HG03457 (cell line): ENCODE measurements around the gene PTGES2.
"Not testable (repeated sequence)": the region's sequence is repeated elsewhere in the genome, so short reads cannot be mapped to it uniquely, and the experiment has no call there.

Experiments used
- ATAC-seq: cut with Tn5 transposase; IDR thresholded peaks from one replicate; pipeline ENCODE4 v1.9.1; 2021; ENCODE audit warnings: moderate number of reproducible peaks; ENCODE audit not compliant: unreplicated experiment

Gene PTGES2

GRCh38 chr9:128139621-128140020 lies 12.1 kb upstream of the PTGES2 start:
- ATAC-seq: no peak

GRCh38 chr9:128138001-128138400 lies 10.5 kb upstream of the PTGES2 start:
- ATAC-seq: no peak

GRCh38 chr9:128136816-128137793 lies 9.6 kb upstream of the PTGES2 start:
- ATAC-seq: no peak

- ATAC-seq: not testable (repeated sequence)
Measured at GRCh38 chr9:128135561-128135960, 8.0 kb upstream of the PTGES2 start.

- ATAC-seq: not testable (repeated sequence)
Measured at GRCh38 chr9:128132139-128132538, 4.6 kb upstream of the PTGES2 start.

- ATAC-seq: not testable (repeated sequence)
Measured at GRCh38 chr9:128131346-128131745, 3.8 kb upstream of the PTGES2 start.

- not testable (repeated sequence) for ATAC-seq
Measured at GRCh38 chr9:128130651-128131050, 3.1 kb upstream of the PTGES2 start.

- ATAC-seq: not testable (repeated sequence)
Measured at GRCh38 chr9:128129976-128130590, 2.6 kb upstream of the PTGES2 start.

- no peak for ATAC-seq
Measured at GRCh38 chr9:128128836-128129590, 1.5 kb upstream of the PTGES2 start.

- ATAC-seq: peak; percentile 46
Measured at GRCh38 chr9:128127990-128128835, 684 bp upstream of the PTGES2 start.

- no peak for ATAC-seq
Measured at GRCh38 chr9:128125580-128126354, 1.8 kb downstream of the PTGES2 start.

GRCh38 chr9:128124873-128125579 lies 2.5 kb downstream of the PTGES2 start:
- no peak for ATAC-seq

- no peak for ATAC-seq
Measured at GRCh38 chr9:128124451-128124850, 3.1 kb downstream of the PTGES2 start.

- no peak for ATAC-seq
Measured at GRCh38 chr9:128123451-128124080, 4.0 kb downstream of the PTGES2 start.

- ATAC-seq: no peak
Measured at GRCh38 chr9:128122809-128123175, 4.7 kb downstream of the PTGES2 start.

- no peak for ATAC-seq
Measured at GRCh38 chr9:128121924-128122808, 5.4 kb downstream of the PTGES2 start.

- no peak for ATAC-seq
Measured at GRCh38 chr9:128121466-128121810, 6.1 kb downstream of the PTGES2 start.
